Activated naive CD4-positive, alpha-beta T cell treated with anti-CD3 and anti-CD28 coated beads, Interleukin-2, amount 10 ng/mL, durations not matched to agents 7 days and 5 days (primary cell): ENCODE measurements around the gene KISS1.

Source experiments
- CTCF ChIA-PET: fragments of 350-600 bp; sonication (Branson Sonifier 250); formaldehyde crosslinking; loops from one replicate; lab custom pipeline; 2021; ENCODE audit warnings: antibody characterized with exemption; lab: Charles Lee
- DNase-seq: peaks from one replicate; pipeline ENCODE4 v3.0.0-alpha.2; 2020
- H3K27ac Mint-ChIP-seq: one replicate; pipeline ENCODE4 v1.8.0; 2021; ENCODE audit warnings: mild to moderate bottlenecking, moderate library complexity, mixed read lengths
- H3K27me3 Mint-ChIP-seq: one replicate; pipeline ENCODE4 v1.8.0; 2021; ENCODE audit warnings: mild to moderate bottlenecking, mixed read lengths
- H3K36me3 Mint-ChIP-seq: one replicate; pipeline ENCODE4 v1.8.0; 2021; ENCODE audit warnings: mixed read lengths
- H3K4me1 Mint-ChIP-seq: one replicate; pipeline ENCODE4 v1.8.0; 2021; ENCODE audit warnings: mixed read lengths
- H3K4me3 Mint-ChIP-seq: one replicate; pipeline ENCODE4 v1.8.0; 2021; ENCODE audit warnings: mild to moderate bottlenecking, moderate library complexity, mixed read lengths
- H3K9me3 Mint-ChIP-seq: one replicate; pipeline ENCODE4 v1.8.0; 2021; ENCODE audit warnings: mixed read lengths

KISS1 gene

GRCh38 chr1:204212715-204213114 is 16.4 kb upstream of the KISS1 start:
- H3K27ac Mint-ChIP-seq: no peak overlapping the region
- no peak overlapping the region for H3K4me3 Mint-ChIP-seq
- CTCF ChIA-PET: no interaction called here
- H3K9me3 Mint-ChIP-seq: no peaks in the 10 kb centered on the region
- H3K36me3 Mint-ChIP-seq: no peaks in the 10 kb centered on the region
- H3K27me3 Mint-ChIP-seq: peaks cover 20% of the 10 kb centered on the region
- peaks cover 6% of the 10 kb centered on the region for H3K4me1 Mint-ChIP-seq
- no peak for DNase-seq

DNA sequence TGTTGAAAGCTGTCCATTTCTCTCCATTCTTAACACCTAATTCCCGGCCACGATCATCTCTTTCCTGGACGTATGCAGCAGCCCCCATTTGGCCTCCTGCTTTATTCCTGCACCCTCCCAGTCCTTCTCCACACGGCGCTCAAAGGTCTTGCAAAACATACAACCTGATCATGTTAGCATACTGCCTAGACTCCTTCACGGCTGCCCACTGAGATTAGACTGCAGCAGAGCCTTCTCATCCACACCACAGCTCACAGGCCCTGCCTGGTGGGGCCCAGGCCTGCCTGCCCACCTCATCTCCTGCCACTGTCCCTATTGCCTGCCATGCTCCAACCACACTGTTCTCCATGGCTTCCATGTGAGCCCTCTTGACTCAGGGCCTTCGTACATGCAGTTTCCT is 14.8 kb upstream of the KISS1 start:
- Mint-ChIP-seq H3K36me3 (no peaks in the 10 kb centered on the region), H3K27ac (no peak overlapping the region), H3K4me1 (peaks cover 6% of the 10 kb centered on the region), H3K4me3 (no peak overlapping the region), H3K27me3 (peaks cover 33% of the 10 kb centered on the region), H3K9me3 (no peaks in the 10 kb centered on the region)
- CTCF ChIA-PET: interaction anchor here (0.8 to 1.3 kb wide), 3 partner anchors 12 to 49 kb away, joined by 3 to 4 read pairs (median 3); no protein-coding TSS in a partner anchor
- DNase-seq: no peak

DNA sequence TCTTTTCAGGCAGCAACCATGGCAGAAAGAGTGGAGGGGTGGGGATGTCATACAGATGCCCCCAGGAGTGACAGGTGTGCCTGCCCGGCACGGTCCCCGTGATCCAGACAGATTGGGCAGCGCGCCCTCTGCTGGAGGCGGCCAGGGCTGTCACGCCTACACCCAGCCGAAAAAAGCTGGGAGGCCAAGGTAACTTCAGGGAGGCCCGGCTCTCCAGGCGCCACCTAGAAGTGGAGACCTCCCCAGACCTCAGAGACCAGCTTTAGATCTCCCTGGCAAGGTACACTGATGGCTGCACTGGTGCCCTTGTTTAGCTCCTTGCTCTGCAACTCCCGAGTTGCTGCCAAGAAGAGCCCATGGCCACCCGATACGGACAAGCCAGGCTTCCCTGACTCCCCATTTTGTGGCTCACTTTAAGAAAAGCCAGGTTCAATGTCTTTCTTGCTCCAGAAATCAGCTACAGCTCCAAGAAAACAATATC is 10.9 kb upstream of the KISS1 start:
- Mint-ChIP-seq H3K9me3 (no peaks in the 10 kb centered on the region), H3K4me3 (no peak overlapping the region), H3K36me3 (no peaks in the 10 kb centered on the region), H3K4me1 (no peaks in the 10 kb centered on the region), H3K27ac (no peak overlapping the region), H3K27me3 (peaks cover 48% of the 10 kb centered on the region)
- DNase-seq: peak; percentile 75
- CTCF ChIA-PET: interaction anchor here (0.6 to 3.9 kb wide), 26 partner anchors 8 to 593 kb away, joined by 3 to 59 read pairs (median 4); partner anchors contain the start of genes GOLT1A and REN

DNA sequence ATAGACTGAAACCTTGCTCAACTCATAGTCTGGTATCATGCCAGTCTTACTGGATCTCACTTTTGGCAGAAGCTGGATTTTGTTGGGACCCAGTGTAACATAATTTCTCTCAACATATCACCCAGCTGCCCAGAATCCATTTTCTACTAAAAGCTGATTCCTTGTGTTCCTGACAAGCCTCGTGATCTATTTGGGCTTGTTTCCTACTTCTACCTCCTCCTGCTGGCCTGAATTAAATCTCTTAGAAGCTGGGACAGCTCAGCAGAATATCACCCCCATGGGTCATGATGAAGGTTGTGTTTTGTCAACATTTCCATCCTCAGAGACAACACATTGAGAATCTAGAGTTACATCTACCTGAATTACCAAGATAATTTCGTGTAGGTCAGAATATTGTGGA is 9.8 kb upstream of the KISS1 start:
- H3K36me3 Mint-ChIP-seq: no peaks in the 10 kb centered on the region
- no peak overlapping the region for H3K27ac Mint-ChIP-seq
- H3K4me1 Mint-ChIP-seq: no peaks in the 10 kb centered on the region
- no peak overlapping the region for H3K4me3 Mint-ChIP-seq
- no peaks in the 10 kb centered on the region for H3K9me3 Mint-ChIP-seq
- H3K27me3 Mint-ChIP-seq: peaks cover 50% of the 10 kb centered on the region
- DNase-seq: no peak
- CTCF ChIA-PET: interaction anchor here (0.7 to 3.9 kb wide), 12 partner anchors 10 to 584 kb away, joined by 3 to 59 read pairs (median 4); partner anchors contain the start of genes GOLT1A and REN

DNA sequence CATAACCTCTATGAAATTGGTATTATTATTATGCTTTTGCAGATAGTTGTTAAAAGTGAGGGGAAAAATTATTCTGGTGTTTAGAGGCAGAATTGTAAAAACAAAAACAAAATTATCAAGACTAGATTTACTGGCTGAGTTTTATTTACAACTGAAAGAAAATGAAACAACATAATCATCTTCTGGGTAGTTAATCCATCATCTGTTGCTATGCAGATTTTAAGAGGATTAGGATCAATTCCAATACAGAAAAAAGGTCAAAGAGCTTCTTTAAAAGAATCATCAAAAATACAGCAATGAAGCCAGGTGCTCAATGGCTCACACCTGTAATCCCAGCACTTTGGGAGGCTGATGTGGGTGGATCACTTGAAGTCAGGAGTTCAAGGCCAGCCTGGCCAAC is 9.2 kb upstream of the KISS1 start:
- H3K27ac Mint-ChIP-seq: no peak overlapping the region
- peaks cover 50% of the 10 kb centered on the region for H3K27me3 Mint-ChIP-seq
- H3K4me3 Mint-ChIP-seq: no peak overlapping the region
- CTCF ChIA-PET: interaction anchor here (1.0 to 3.9 kb wide), 6 partner anchors 10 to 585 kb away, joined by 3 to 59 read pairs (median 4); partner anchors contain the start of genes GOLT1A and REN
- no peak for DNase-seq
- no peaks in the 10 kb centered on the region for H3K4me1 Mint-ChIP-seq
- no peaks in the 10 kb centered on the region for H3K36me3 Mint-ChIP-seq
- H3K9me3 Mint-ChIP-seq: no peaks in the 10 kb centered on the region

- H3K4me3 Mint-ChIP-seq: no peak overlapping the region
- H3K4me1 Mint-ChIP-seq: no peaks in the 10 kb centered on the region
- H3K27me3 Mint-ChIP-seq: peaks cover 47% of the 10 kb centered on the region
- CTCF ChIA-PET: interaction anchor here (3.3 to 3.9 kb wide), 2 partner anchors 11 to 41 kb away, joined by 19 to 59 read pairs; partner anchors contain the start of genes GOLT1A and REN
- no peak overlapping the region for H3K27ac Mint-ChIP-seq
- no peak for DNase-seq
- no peaks in the 10 kb centered on the region for H3K36me3 Mint-ChIP-seq
- H3K9me3 Mint-ChIP-seq: no peaks in the 10 kb centered on the region
Measured at GRCh38 chr1:204204944-204205343, 8.7 kb upstream of the KISS1 start.

GRCh38 chr1:204203206-204203767 is 7.0 kb upstream of the KISS1 start:
- DNase-seq: no peak
- H3K9me3 Mint-ChIP-seq: no peaks in the 10 kb centered on the region
- peaks cover 53% of the 10 kb centered on the region for H3K27me3 Mint-ChIP-seq
- H3K4me3 Mint-ChIP-seq: no peak overlapping the region
- CTCF ChIA-PET: interaction anchor here (1.0 to 1.6 kb wide), 2 partner anchors 40 to 41 kb away, joined by 3 to 7 read pairs; no protein-coding TSS in a partner anchor
- H3K36me3 Mint-ChIP-seq: no peaks in the 10 kb centered on the region
- H3K4me1 Mint-ChIP-seq: no peaks in the 10 kb centered on the region
- H3K27ac Mint-ChIP-seq: no peak overlapping the region

- no peak for DNase-seq
- H3K4me1 Mint-ChIP-seq: no peaks in the 10 kb centered on the region
- peaks cover 53% of the 10 kb centered on the region for H3K27me3 Mint-ChIP-seq
- no peaks in the 10 kb centered on the region for H3K9me3 Mint-ChIP-seq
- H3K4me3 Mint-ChIP-seq: no peak overlapping the region
- no peaks in the 10 kb centered on the region for H3K36me3 Mint-ChIP-seq
- no peak overlapping the region for H3K27ac Mint-ChIP-seq
- CTCF ChIA-PET: interaction anchor here (1.6 kb wide), 1 partner anchor 40 kb away, joined by 7 read pairs; no protein-coding TSS in a partner anchor
Measured at GRCh38 chr1:204202481-204202880, 6.2 kb upstream of the KISS1 start.

GRCh38 chr1:204201348-204202040 is 5.2 kb upstream of the KISS1 start:
- Mint-ChIP-seq H3K36me3 (no peaks in the 10 kb centered on the region), H3K4me1 (no peaks in the 10 kb centered on the region), H3K27ac (no peak overlapping the region), H3K9me3 (no peaks in the 10 kb centered on the region), H3K4me3 (no peak overlapping the region), H3K27me3 (peaks cover 43% of the 10 kb centered on the region)
- peak; percentile 1 for DNase-seq
- CTCF ChIA-PET: interaction anchor here (1.0 kb wide), 1 partner anchor 13 kb away, joined by 3 read pairs; the partner anchor contains the start of gene GOLT1A

GRCh38 chr1:204199579-204199978 is 3.3 kb upstream of the KISS1 start:
- H3K36me3 Mint-ChIP-seq: no peaks in the 10 kb centered on the region
- H3K27me3 Mint-ChIP-seq: peaks cover 29% of the 10 kb centered on the region
- no peak overlapping the region for H3K4me3 Mint-ChIP-seq
- CTCF ChIA-PET: interaction anchor here (0.8 to 1.8 kb wide), 3 partner anchors 8 to 141 kb away, joined by 3 to 11 read pairs (median 6); no protein-coding TSS in a partner anchor
- no peak overlapping the region for H3K27ac Mint-ChIP-seq
- DNase-seq: no peak
- H3K9me3 Mint-ChIP-seq: peaks cover 5% of the 10 kb centered on the region
- no peaks in the 10 kb centered on the region for H3K4me1 Mint-ChIP-seq

- no peak for DNase-seq
- Mint-ChIP-seq H3K27ac (no peak overlapping the region), H3K9me3 (peaks cover 5% of the 10 kb centered on the region), H3K4me3 (no peak overlapping the region), H3K36me3 (no peaks in the 10 kb centered on the region), H3K27me3 (peaks cover 31% of the 10 kb centered on the region), H3K4me1 (no peaks in the 10 kb centered on the region)
- CTCF ChIA-PET: interaction anchor here (0.6 to 1.8 kb wide), 5 partner anchors 8 to 131 kb away, joined by 3 to 11 read pairs (median 4); no protein-coding TSS in a partner anchor
Measured at GRCh38 chr1:204198348-204199340, 2.4 kb upstream of the KISS1 start.

DNA sequence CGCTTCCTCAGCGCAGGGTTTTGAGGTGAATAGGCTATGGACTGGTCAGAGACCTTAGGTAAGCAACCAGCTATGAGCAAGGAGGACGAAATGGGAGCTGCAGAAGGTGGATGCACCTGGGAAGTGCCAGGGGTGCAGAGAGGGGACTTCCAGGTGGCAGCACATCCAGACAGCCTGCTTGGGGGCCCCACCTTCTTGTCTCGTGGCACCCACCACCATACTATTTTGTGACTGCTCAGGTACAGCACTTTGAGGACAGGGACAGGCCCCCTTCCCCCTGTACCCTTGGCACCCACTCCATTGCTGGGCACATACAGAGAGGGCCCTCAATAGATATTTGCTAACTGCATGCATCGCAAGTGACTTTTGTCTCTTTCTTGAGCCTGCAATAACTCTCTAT is 777 bp upstream of the KISS1 start:
- DNase-seq: no peak
- CTCF ChIA-PET: no interaction called here
- peaks cover 5% of the 10 kb centered on the region for H3K9me3 Mint-ChIP-seq
- no peak overlapping the region for H3K4me3 Mint-ChIP-seq
- no peak overlapping the region for H3K27ac Mint-ChIP-seq
- no peaks in the 10 kb centered on the region for H3K4me1 Mint-ChIP-seq
- H3K36me3 Mint-ChIP-seq: no peaks in the 10 kb centered on the region
- H3K27me3 Mint-ChIP-seq: peaks cover 31% of the 10 kb centered on the region

DNA sequence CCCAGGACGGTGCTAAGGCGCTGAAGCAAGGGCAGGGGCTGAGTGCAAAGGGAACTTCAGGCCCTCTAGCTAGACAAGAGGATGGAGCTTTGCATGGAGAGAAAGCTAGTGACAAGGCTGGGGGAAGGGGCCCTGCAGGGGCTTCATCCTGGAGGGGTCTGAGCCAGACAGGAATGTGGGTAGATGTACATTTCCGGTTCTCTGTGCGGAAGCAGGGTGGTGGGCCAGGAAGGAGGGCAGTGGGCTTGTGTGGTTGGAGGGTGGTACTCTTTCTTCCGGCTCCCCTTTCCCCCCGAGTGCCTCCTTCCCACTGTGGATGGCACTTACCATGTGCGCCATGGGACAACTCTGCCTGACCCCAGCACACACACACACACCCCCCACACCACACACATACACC is 1.5 kb downstream of the KISS1 start:
- Mint-ChIP-seq H3K9me3 (peaks cover 5% of the 10 kb centered on the region), H3K36me3 (no peaks in the 10 kb centered on the region), H3K4me3 (no peak overlapping the region), H3K27ac (no peak overlapping the region), H3K4me1 (peaks cover 2% of the 10 kb centered on the region), H3K27me3 (peaks cover 53% of the 10 kb centered on the region)
- DNase-seq: no peak
- CTCF ChIA-PET: no interaction called here
